Cerebellar nuclear complex (tissue), 1 donor: ENCODE measurements around the gene DOCK3.
"Not testable (repeated sequence)": the region's sequence is repeated elsewhere in the genome, so short reads cannot be mapped to it uniquely, and the experiment has no call there.

Source experiments
- DNase-seq, 2 experiments: peaks; one replicate each; lab custom pipeline; 2025; lab: John Stamatoyannopoulos, UW

The DOCK3 gene

DNA sequence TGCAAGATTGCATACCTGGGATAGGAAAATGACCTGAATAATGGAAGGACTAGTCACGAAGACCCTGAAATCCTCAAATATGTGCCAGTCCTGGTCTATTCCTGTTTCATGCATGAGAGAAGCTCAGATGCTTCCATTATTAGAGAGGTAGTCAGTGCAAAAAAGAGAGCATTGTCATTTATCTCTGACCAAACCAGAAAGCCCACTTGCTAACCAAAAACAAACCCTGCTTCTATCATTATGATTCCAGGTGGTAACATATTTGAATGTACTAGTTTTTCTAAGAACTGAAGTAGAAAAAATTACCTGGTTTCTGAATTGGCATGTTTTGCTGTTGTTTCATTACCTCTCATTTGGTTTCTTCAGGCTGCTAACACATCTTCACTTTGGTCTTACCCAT is 549.6 kb downstream of the DOCK3 start:
- no peak for DNase-seq

DNA sequence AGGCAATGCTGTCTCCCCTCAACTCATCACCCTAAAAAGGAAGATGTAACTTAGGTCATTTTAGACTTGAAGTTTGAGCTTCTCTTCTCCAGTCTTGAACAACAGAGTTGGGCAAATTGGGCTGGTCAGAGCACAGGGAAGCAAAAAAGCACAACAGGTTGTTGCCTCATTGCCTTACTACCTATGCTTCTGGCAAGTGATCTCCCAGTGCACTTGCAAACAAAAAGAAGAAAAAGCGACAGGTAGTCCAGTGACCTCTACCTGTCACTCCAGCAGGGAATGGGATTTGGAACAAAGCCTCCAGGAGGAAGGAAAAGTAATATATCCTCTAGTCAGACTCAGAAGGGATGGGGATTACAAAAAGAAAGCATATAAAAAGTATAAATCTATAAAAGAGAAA is 550.1 kb downstream of the DOCK3 start:
- no peak for DNase-seq

DNA sequence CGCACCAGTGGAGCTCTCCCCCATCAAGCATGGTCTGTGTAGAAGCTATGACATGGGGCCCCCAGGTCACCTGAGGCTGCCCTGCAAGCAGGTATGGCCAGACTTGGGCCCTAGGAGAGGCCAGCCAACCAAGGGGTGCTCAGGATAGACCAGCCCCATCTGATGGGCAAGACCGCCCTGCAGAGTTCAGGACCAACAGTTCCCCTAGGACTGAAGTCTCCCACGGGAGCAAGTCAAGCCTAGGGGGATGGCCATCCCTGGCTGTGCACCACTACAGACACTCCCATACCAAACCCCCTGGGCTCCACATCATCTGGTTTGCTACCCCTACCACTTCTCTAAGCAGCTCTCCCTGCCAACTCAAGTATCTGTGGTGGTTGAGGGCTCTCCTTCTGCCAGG is 568.2 kb downstream of the DOCK3 start:
- DNase-seq: no peak

DNA sequence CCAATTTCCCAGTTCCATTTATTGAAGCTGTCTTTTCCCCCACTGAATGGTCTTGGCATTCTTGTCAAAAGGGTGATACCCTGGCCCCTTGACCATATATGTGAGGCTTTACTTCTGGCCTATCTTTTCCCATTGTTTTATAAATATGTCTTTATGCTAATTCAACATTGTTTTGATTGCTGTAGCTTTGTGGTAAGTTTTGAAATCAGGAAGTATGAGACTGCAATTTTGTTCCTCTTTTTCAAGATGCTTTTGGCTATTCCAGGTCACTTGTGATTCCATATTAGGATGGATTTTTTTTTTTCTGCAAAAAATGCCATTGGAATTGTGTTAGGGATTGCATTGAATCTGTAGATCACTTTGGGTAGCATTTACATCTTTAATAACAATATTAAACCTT is 569.2 kb downstream of the DOCK3 start:
- DNase-seq: no peak

DNA sequence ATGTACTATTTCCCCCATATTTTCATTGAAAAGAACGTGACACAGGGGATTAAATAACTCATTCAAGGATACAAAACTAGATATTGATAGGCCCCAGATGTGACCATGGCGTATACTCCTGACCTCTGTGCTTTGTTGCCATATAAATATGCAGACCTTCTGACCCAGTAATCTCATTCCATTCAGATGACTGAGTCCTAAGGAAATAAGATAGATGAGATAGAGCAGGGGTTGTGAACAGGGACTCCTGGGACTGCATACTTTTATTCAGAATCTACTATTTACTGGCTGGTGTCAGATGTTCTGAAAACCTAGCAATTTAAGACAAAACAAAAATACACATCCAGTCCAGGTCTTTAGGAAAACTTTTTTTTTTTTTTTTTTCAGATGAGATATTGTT is 571.1 kb downstream of the DOCK3 start:
- DNase-seq: no peak

DNA sequence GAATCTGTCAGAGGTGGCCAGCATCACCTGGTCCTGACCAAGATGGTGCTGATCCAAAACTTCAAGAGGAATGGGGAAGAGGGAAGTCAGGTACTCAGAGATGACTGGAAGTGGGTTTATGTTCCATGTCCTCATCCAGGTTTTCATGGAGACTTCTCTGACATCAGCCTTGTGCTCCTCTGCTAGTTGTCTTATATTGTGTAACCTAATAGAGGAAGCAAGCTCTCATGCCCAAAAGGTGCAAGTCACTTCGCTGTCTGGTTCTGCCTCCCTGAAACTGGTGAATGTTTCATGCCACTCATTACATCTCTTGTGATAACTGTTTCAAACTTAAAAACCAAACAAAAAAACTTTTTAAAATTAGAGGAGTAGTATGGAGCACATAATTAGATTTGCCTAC is 583.1 kb downstream of the DOCK3 start:
- DNase-seq: no peak

DNA sequence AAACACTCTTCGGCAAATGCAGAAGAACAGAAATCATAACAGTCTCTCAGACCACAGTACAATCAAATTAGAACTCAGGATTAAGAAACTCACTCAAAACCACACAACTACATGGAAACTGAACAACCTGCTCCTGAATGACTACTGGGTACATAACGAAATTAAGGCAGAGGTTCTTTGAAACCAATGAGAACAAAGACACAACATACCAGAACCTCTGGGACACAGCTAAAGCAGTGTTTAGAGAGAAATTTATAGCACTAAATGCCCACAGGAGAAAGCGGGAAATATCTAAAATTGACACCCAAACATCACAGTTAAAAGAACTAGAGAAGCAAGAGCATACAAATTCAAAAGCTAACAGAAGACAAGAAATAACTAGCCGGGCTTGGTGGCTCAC is 589.4 kb downstream of the DOCK3 start:
- not testable (repeated sequence) for DNase-seq

DNA sequence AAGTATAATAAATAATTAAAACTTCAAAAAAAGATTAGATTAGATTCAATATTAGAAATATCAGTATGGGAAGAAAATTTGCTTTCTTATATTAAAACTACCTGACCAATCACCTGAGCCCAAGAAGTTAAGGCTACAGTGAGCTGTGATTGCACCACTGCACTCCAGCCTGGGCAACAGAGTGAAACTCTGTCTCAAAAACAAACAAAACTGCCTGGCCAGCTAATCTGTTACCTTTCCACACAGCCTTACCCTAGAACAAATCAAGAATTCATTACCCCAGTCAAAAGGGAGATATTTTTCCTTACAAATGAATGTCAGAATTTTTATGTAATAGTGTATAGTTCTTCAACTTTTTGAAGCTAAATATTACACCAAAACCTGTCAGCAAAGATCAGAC is 593.4 kb downstream of the DOCK3 start:
- DNase-seq: no peak

DNA sequence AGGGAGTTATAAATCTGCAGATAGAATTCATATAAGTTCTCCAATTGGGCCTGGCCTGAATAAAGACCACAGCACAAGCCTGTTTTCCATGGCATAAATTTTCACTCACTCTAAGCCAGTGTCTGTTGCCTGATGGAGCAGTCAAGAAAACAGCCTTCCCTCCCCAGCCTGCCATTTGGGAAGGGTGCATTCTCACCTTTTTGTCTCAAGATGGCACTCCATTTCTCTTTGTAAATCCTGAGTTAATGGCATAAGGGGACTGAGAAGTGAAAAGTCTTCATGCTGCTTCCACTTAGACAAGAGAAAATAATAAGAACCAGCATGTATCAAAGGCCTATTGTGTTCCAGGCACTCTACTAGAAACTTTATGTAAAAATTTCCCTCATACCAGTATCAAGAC is 594.7 kb downstream of the DOCK3 start:
- no peak for DNase-seq

DNA sequence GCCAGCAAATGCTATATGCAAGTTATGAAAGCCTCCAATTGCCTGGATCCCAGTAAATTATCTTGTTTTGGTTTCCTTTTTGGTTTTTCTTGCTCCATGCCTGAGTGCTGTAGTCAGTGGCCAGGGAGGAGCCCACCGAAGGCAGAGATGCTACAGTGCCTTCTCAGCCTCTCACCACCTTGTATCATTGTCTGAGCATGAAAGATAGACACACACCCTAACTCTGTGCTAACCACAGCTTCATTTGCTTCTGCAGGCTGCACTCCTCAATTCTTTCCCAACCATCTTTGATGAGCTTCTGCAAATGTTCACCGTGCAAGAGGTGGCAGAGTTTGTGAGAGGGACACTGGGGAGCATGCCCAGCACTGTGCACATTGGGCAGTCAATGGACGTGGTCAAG is 595.8 kb downstream of the DOCK3 start:
- no peak for DNase-seq

DNA sequence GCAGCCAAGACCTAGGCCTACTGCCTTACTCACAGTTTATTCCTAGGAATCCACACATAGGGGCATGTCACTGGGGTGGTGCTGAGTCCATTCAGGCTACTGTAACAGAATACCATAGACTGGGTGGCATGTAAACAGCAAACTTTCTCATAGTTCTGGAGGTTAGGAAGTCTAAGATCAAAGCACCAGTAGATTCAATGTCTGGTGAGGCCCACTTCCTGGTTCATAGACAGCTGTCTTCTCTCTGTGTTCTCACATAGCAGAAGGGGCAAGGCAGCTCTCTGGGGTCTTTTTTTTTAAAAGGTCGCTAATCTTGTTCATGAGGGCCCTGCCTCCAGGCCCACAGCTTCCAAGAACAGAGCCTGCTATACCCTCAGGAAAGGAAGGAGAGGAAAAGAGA is 596.4 kb downstream of the DOCK3 start:
- no peak for DNase-seq

DNA sequence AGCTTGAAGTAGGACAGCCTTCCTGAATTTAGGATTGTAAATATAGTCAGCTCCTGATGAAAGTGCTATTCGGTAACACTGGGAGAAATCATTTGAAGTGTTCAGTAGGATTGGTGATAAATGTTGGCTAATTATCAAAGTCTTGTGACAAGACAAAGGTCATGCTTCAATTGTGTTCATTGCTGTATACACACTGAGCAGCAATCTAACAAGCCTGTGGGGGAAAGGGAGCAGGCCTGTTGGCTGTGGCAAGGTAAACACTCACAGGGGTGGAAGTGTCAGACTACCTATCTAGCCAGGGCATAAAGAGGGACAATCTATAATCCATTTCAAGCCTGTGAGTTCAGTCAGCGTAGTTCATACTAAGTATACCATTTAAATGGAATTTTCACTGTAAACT is 599.3 kb downstream of the DOCK3 start:
- DNase-seq: no peak

DNA sequence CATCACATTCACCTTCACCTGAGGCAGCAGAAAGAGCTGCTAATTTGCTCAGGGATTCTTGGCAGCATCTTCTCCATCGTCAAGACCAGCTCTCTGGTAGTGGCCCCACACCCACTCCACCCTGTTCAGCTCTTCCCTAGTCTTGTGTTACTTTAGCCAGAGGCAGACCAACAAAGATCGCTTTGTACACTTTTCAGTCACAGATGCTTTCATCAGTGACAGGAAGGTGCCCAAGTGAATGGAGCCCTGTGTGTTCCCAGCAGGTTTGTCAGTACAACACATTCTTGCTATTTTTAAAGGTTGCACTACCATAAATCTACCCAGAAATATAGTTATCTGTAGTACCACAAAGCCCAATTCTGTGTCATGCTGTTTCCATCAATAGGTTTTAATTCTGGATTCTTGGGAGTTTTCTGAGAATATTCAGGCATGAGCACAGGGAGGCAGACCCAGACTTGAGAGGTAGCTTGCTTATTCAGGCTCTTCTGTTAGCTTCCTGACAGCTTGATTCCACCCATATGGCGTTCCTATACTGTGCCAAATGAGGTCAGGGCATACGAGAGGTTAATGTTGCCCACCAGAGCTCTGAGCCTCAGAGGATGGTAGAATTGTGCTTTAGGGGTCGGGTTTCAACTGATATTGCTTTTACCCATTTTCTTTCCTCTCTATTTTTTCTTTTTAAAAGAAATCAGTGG is 600.5 kb downstream of the DOCK3 start:
- DNase-seq: peak in 1 of 2 experiments; percentile 18

DNA sequence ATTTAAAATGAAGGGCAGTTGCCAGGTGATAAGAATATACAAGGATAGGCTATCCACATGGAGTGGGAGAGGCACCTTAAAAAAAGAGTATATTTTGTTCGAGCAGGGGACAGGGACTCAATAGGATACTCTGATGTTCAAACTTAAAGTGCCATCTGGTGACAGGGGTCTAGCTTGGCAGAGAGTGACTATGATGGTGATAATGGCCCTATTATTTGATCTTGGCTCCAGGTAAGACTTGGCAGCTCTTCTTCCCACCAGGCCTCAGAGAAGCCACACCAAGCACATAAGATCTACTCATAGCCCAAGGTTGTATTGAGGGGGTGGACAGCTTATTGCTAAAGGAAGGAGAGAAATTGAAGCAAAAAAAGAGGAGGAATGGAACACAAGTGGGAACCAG is 601.3 kb downstream of the DOCK3 start:
- peak in 1 of 2 experiments; percentile 7 for DNase-seq

DNA sequence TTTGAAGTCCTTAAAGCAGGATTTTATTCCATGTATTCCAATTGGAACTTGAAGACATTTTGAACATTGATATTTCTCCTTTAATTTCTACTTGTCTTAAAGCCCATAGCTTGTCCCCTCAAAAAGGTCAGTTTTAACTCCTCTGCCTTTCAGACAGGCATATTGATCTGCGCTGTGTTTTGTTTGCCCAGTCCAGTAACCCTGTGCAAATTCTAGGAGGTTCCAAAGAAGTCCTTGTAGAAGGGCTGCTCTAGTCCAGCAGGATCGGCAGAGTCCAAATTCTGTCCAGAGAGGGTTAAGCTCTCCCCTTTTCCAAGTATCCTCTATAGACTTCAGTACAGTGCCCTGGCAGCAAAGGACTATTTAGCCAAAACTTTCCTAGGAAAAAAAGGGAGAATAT is 604.7 kb downstream of the DOCK3 start:
- DNase-seq: no peak

DNA sequence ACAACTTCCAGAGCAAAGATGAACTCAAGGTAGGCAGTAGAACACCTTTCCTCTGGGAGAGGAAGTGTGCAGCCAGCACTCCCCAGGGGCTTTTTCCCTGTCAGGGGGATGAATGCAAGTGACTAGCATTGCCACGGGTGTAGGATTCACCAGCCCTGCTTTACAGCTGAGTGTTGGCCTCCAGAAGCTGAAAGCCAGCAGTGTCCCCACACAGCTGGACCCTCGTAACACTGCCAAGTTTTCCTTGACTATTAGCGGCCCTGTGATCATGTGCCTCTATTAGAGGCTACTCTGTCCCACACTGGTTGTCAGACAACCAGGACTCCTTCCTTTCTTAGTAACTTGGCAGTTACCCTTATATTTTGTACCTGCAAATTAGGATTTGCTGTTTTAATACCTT is 605.4 kb downstream of the DOCK3 start:
- no peak for DNase-seq

DNA sequence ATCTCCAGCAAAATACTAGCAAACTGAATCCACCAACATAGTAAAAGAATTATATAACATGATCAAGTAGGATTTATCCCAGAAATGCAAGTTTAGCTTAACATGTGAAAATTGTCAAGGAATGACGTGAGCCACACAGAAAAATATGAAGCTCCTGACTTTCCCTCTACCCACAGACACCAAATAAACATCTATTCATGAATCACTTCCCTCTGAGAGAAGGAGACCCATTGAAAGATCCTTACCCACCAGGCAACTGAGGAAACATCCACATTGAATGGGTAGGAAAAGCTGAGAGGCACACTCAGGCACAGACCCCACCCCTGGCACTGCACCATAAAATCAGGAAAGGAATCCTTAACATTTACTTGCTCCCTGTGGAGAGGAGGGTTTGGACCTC is 608.2 kb downstream of the DOCK3 start:
- DNase-seq: no peak

DNA sequence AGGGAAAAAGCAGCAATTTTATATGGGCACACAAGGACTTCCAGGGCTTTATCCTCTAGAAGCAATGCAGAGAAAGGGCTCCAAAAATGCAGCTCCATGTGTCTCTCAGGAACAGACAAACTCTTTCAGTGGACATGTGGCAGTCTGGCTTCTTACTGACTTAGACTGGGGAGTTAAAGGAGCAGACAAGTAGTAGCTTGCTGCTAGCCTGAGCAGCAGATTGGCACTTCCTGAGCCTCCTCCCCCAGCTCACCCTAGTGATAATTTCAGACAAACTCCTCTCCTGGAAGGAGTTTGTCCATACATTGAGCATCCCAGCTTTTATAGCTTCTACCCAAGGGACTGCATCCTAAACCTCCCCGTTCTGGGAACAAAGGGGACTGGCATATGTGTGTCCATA is 608.7 kb downstream of the DOCK3 start:
- DNase-seq: no peak

DNA sequence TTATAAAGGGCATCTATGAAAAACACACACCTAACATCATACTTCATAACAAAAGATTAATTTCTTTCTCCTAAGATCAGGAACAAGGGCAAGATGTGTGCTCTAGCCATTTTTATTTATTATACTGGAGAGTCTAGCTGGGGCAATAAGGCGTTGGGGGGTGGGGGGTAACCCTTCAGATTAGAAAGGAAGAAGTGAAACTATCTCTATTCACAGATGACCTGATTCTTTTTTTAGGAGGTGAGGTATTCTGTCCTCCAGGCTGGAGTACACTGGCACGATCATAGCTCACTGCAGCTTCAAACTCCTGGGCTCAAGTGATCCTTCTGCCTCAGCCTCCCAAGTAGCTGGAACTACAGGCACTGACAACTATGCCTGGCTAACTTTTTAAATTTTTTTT is 620.9 kb downstream of the DOCK3 start:
- no peak for DNase-seq

DNA sequence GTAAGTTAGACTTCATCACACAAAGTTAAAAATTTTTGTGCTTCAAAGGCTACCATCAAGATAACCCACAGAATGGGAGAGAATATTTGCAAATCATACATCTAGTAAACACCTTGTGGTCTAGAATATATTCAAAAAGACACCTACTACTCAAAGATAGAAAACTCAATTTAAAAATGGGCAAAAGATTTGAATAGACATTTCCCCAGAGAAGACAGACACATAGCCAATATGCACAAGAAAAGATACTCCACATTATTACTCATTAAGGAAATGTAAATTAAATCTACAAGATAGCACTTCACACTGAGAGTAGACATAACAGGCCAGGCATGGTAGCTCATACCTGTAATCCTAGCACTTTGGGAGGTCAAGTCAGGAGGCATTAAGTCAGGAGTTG is 622.6 kb downstream of the DOCK3 start:
- DNase-seq: no peak

DNA sequence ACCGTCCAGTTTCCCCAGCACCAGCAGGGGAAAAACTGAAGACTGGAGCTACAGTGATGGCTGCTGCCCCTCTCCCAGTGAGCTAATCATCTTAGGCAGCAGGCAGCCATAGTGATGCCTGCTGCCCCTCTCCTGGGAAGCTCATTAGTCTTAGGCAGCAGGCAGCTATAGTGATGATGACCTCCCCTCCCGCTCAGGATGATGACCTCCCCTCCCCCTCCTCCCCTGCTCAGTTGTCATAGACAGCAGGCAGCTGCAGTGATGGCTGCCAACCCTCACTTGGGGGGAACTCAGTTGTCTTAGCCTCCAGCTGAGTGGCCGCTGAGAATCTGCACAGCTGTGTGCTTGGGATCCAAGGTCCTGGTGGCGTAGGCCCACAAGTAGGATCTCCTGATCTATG is 629.5 kb downstream of the DOCK3 start:
- DNase-seq: no peak

DNA sequence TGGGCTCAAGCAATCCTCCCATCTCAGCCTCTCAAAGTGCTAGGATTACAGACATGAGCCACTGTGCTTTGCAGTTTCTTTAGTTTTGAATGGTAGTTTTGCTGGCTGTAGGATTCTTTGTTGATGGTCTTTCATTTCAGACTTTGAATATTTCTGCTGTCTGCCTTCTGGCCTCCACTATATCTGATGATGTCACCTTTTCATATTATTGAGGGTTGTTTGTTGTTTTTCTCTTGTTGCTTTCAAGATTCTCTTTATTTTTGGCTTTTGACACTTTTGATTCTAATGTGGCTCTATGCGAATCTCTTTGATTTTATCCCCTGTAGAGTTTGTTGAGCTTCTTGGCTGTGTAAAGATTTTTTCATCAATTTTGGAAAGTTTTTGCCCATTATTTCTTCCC is 631.4 kb downstream of the DOCK3 start:
- no peak for DNase-seq

DNA sequence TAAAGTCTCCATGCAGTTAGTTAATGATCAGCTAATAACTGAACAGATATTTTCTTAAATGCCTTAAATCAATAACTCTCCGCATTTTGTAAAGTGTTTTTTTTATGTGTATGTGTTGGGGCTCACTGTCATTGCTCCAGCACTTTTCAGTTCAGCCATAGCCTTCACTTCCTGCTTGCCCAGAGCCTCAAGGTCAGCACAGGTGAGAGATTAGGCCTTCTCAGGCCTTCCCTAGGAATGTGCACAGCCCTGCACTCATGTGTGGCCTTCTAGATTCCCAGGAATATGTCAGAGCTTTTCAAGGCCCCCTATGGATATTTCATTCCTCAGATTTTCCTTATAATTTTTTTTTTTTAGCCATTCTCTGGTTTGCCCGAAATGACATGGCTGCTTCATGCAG is 632.7 kb downstream of the DOCK3 start:
- DNase-seq: no peak

DNA sequence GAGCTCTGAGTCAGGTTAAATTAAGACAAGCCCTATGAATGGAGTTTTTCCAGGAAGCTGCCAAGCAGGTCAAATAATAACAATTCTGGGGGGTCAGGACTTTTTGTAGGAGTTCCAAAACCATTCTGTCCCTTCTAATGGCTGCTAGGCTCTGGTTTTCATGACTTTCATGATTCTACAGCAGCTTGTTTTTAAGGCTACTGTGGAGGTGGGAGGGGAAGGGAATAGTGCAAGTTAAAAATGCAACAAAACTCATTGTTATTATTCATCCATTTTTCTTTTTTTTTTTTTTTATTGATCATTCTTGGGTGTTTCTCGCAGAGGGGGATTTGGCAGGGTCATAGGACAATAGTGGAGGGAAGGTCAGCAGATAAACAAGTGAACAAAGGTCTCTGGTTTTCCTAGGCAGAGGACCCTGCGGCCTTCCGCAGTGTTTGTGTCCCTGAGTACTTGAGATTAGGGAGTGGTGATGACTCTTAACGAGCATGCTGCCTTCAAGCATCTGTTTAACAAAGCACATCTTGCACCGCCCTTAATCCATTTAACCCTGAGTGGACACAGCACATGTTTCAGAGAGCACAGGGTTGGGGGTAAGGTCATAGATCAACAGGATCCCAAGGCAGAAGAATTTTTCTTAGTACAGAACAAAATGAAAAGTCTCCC is 633.3 kb downstream of the DOCK3 start:
- not testable (repeated sequence) for DNase-seq
